ENCODE results near the gene UVRAG.

DNA sequence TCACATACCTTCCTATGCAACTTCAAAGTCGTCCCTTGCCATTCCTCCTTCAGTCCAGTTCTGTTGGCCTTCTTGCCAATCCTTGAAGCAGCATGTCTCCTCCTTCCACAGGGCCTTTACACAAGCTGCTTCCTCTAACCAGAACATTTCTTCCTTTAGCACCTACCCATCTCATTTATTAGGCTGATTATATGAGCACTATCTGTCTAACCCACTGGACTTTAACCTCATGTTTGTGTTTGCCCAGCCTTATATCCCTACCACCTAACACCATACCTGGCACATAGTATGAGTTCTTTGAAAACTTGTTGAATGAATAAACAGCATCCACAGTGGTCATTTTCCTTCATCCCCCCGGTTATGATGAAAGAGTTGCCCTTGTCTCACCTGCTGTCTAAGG, 236.9 kb downstream of the UVRAG start:
- TF ChIP-seq, protein P1, sequence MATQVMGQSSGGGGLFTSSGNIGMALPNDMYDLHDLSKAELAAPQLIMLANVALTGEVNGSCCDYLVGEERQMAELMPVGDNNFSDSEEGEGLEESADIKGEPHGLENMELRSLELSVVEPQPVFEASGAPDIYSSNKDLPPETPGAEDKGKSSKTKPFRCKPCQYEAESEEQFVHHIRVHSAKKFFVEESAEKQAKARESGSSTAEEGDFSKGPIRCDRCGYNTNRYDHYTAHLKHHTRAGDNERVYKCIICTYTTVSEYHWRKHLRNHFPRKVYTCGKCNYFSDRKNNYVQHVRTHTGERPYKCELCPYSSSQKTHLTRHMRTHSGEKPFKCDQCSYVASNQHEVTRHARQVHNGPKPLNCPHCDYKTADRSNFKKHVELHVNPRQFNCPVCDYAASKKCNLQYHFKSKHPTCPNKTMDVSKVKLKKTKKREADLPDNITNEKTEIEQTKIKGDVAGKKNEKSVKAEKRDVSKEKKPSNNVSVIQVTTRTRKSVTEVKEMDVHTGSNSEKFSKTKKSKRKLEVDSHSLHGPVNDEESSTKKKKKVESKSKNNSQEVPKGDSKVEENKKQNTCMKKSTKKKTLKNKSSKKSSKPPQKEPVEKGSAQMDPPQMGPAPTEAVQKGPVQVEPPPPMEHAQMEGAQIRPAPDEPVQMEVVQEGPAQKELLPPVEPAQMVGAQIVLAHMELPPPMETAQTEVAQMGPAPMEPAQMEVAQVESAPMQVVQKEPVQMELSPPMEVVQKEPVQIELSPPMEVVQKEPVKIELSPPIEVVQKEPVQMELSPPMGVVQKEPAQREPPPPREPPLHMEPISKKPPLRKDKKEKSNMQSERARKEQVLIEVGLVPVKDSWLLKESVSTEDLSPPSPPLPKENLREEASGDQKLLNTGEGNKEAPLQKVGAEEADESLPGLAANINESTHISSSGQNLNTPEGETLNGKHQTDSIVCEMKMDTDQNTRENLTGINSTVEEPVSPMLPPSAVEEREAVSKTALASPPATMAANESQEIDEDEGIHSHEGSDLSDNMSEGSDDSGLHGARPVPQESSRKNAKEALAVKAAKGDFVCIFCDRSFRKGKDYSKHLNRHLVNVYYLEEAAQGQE (IDR thresholded peaks at IDR 0.05; ENCODE audit: low read depth): no peak
- TF ChIP-seq CEBPB (IDR thresholded peaks at IDR 0.05): no peak
- TF ChIP-seq TAF1 (IDR thresholded peaks at IDR 0.05; ENCODE audit: low read depth): no peak
- TF ChIP-seq YY1 (IDR thresholded peaks at IDR 0.05; ENCODE audit: low read depth): no peak
- TF ChIP-seq, protein P2, sequence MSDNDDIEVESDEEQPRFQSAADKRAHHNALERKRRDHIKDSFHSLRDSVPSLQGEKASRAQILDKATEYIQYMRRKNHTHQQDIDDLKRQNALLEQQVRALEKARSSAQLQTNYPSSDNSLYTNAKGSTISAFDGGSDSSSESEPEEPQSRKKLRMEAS (IDR thresholded peaks at IDR 0.05): no peak
- TF ChIP-seq CREB1 (IDR thresholded peaks at IDR 0.05; ENCODE audit: low read depth): no peak
- no peak for TF ChIP-seq RAD21 (IDR thresholded peaks at IDR 0.05; ENCODE audit: low read depth)
- TF ChIP-seq TEAD4 (IDR thresholded peaks at IDR 0.05): no peak
- TF ChIP-seq EP300 (IDR thresholded peaks at IDR 0.05; ENCODE audit: borderline replicate concordance): no peak

Data from Ishikawa (cell line).